ENCODE measurements around the gene PTHLH. TPM values are rescaled to one million over a fixed set of nuclear protein-coding genes. Genes with fewer than 3 reads are reported as not detected.

The PTHLH gene
- polyA plus RNA-seq, 3 donors = not detected

DNA sequence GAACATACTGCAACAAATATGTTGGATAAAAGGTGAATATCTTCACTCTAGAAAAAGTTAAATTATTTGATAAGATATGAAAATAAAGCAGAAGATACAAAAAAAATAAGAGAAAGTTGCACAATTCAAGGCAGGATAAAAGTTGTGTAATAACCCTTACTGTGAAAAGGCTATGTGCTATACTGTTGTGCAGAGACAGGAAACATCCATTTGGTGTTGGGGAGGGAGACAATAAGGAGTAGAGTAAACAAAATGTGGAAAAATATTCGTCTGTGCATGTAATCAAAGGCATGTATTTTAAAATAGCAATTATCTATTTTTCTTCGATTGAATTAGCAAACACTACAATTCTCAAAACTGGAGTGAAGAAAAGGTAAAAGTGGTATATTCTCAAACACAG lies 34.8 kb downstream of the PTHLH start:
- Histone ChIP-seq H3K4me1 (ENCODE audit: control insufficient read depth in 1 of 2, insufficient read depth in 2 of 2, low read length in 2 of 2) (peaks cover 4 to 13% of the 10 kb centered on the region in 2 donors), H3K9ac (ENCODE audit: insufficient read depth, low read length, poor library complexity, severe bottlenecking) (no peak overlapping the region), H3K4me3 (replicated peaks in 1 of 3; ENCODE audit: low read depth in 2 of 3, low read length in 3 of 3) (no peak overlapping the region), H4K20me1 (ENCODE audit: insufficient read depth, low read length) (no peaks in the 10 kb centered on the region), H2AFZ (ENCODE audit: insufficient read depth, low read depth, low read length, poor library complexity, severe bottlenecking) (no peak overlapping the region), H3K27ac (ENCODE audit: low read depth in 1 of 2, low read length in 2 of 2) (no peak overlapping the region), H3K27me3 (ENCODE audit: control insufficient read depth in 2 of 2, insufficient read depth in 2 of 2, low read length in 2 of 2) (no peaks in the 10 kb centered on the region), H3K4me2 (replicated peaks; ENCODE audit: extremely low read depth, low read length, poor library complexity, severe bottlenecking) (no peak overlapping the region), H3K36me3 (replicated peaks in 1 of 2; ENCODE audit: control insufficient read depth in 1 of 2, insufficient read depth in 2 of 2, low read length in 2 of 2) (no peaks in the 10 kb centered on the region), H3K79me2 (ENCODE audit: insufficient read depth, low read length) (no peaks in the 10 kb centered on the region), H3K9me3 (replicated peaks in 1 of 2; ENCODE audit: control insufficient read depth in 1 of 2, insufficient read depth in 1 of 2, low read length in 2 of 2) (no peaks in the 10 kb centered on the region)
- Mint-ChIP-seq H3K9me3 (peaks cover 0 to 3% (median 0%) of the 10 kb centered on the region in 7 donors), H3K4me1 (peaks cover 12% of the 10 kb centered on the region), H3K4me3 (no peak overlapping the region), H3K27me3 (ENCODE audit: low read depth in 3 of 3) (peaks cover 0 to 4% (median 3%) of the 10 kb centered on the region in 3 donors), H3K27ac (no peak overlapping the region), H3K36me3 (no peaks in the 10 kb centered on the region)
- intact Hi-C loops (cut with micrococcal nuclease) = no loop called here
- no CpG with 5 or more reads among the region's 2 CpGs for WGBS (ENCODE audit: insufficient coverage)
- no peak for DNase-seq
- no peak for TF ChIP-seq CTCF (IDR thresholded peaks at IDR 0.05)

DNA sequence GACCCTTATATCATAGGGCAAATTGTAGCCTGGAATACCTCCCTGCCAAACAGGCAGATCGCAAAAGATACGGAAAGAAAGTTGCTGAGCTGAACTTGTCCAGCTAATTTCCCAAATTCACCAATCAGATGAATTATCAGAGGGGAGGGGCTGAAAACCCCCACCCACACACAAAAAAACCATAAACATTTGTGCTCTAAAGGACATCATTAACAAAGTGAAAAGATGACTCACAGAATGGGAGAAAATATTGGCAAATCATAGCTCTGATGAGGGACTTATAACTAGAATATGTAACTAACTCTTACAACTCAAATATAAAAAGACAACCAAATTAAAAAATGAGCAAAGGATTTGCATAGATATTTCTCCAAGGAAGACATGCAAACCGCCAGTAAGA lies 36.3 kb downstream of the PTHLH start:
- Histone ChIP-seq H3K9me3 (replicated peaks in 1 of 2; ENCODE audit: control insufficient read depth in 1 of 2, insufficient read depth in 1 of 2, low read length in 2 of 2) (no peaks in the 10 kb centered on the region), H3K4me1 (ENCODE audit: control insufficient read depth in 1 of 2, insufficient read depth in 2 of 2, low read length in 2 of 2) (peaks cover 4 to 13% of the 10 kb centered on the region in 2 donors), H2AFZ (ENCODE audit: insufficient read depth, low read depth, low read length, poor library complexity, severe bottlenecking) (no peak overlapping the region), H3K27ac (ENCODE audit: low read depth in 1 of 2, low read length in 2 of 2) (no peak overlapping the region), H3K4me3 (replicated peaks in 1 of 3; ENCODE audit: low read depth in 2 of 3, low read length in 3 of 3) (no peak overlapping the region), H3K9ac (ENCODE audit: insufficient read depth, low read length, poor library complexity, severe bottlenecking) (no peak overlapping the region), H3K4me2 (replicated peaks; ENCODE audit: extremely low read depth, low read length, poor library complexity, severe bottlenecking) (no peak overlapping the region), H3K79me2 (ENCODE audit: insufficient read depth, low read length) (no peaks in the 10 kb centered on the region), H3K27me3 (ENCODE audit: control insufficient read depth in 2 of 2, insufficient read depth in 2 of 2, low read length in 2 of 2) (no peaks in the 10 kb centered on the region), H3K36me3 (replicated peaks in 1 of 2; ENCODE audit: control insufficient read depth in 1 of 2, insufficient read depth in 2 of 2, low read length in 2 of 2) (no peaks in the 10 kb centered on the region), H4K20me1 (ENCODE audit: insufficient read depth, low read length) (no peaks in the 10 kb centered on the region)
- Mint-ChIP-seq H3K36me3 (no peaks in the 10 kb centered on the region), H3K9me3 (peaks cover 0 to 3% (median 0%) of the 10 kb centered on the region in 7 donors), H3K4me1 (peaks cover 12% of the 10 kb centered on the region), H3K27me3 (ENCODE audit: low read depth in 3 of 3) (peaks cover 0 to 2% (median 1%) of the 10 kb centered on the region in 3 donors), H3K4me3 (no peak overlapping the region), H3K27ac (no peak overlapping the region)
- TF ChIP-seq CTCF (IDR thresholded peaks at IDR 0.05) = no peak
- intact Hi-C loops (cut with micrococcal nuclease) = no loop called here
- no peak for DNase-seq
- WGBS (ENCODE audit: insufficient coverage) = no CpG with 5 or more reads among the region's 3 CpGs
